ENCODE results near the gene NDUFS5. TPM values are rescaled to one million over a fixed set of nuclear protein-coding genes. Genes with fewer than 3 reads are reported as not detected.
"Not testable (repeated sequence)": the region's sequence is repeated elsewhere in the genome, so short reads cannot be mapped to it uniquely, and the experiment has no call there.

NDUFS5 gene
- total and polyA plus RNA-seq, 10 of the 15 experiments (the other 5 are each of a cell fraction or from before 2014, with no cell fraction given) = 240 to 1,578 (median 831) TPM

DNA sequence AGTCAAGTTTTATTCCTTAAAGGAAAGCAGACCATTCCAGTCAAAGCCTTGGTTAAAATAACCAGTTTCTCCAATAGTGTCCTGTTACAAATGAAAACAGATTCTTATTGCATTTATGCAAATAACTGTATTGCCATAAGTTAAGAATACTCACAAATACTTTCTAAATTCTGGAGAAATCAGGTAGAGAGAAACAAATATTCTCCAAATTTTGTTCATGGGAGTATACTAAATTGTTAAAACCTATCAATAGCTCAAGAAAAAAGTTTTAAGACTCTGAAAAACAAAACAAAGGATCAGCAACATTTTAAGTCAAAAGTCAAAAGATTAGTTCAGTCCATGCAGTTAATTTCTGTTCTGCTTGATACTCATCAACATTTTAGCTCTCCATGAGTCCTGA lies 45.4 kb downstream of the NDUFS5 start:
- H3K4me1 ChIP-seq (ENCODE audit: control insufficient read depth, insufficient read depth, low read length); FAIRE-seq; H3K9ac ChIP-seq (ENCODE audit: control insufficient read depth, insufficient read depth, low read length); H3K27ac ChIP-seq (ENCODE audit: control insufficient read depth, insufficient read depth); H4K20me1 ChIP-seq (ENCODE audit: control insufficient read depth, insufficient read depth); H3K79me2 ChIP-seq (ENCODE audit: control insufficient read depth, insufficient read depth, low read length); H3K4me2 ChIP-seq (ENCODE audit: control insufficient read depth, insufficient read depth); DNase-seq (ENCODE audit: low read depth, low spot score); H3K36me3 ChIP-seq (ENCODE audit: control insufficient read depth in 2 of 2, insufficient read depth in 2 of 2, low read length in 1 of 2); CTCF ChIA-PET; intact Hi-C loops (cut with micrococcal nuclease; ENCODE audit: unreplicated experiment); BruUV-seq (replicated peaks); RAD21 ChIA-PET (ENCODE audit: unreplicated experiment); ATAC-seq; H3K4me3 ChIP-seq; H2AFZ ChIP-seq (ENCODE audit: control insufficient read depth, low read depth, low read length); H3K9me3 ChIP-seq (replicated peaks; ENCODE audit: control insufficient read depth, insufficient read depth, low read length); H3K27me3 ChIP-seq (replicated peaks in 1 of 2; ENCODE audit: control insufficient read depth in 2 of 2, insufficient read depth in 2 of 2, low read length in 1 of 2); in situ Hi-C loops (cut with MboI): not testable (repeated sequence)
- ChIA-PET POLR2A (interaction anchor here (0.6 kb wide), 1 partner anchor 191 kb away, joined by 4 read pairs; no protein-coding TSS in a partner anchor), SMC1A (ENCODE audit: uncharacterized antibody, unreplicated experiment) (interaction anchor here (0.6 kb wide), 1 partner anchor 156 kb away, joined by 3 read pairs; no protein-coding TSS in a partner anchor)

DNA sequence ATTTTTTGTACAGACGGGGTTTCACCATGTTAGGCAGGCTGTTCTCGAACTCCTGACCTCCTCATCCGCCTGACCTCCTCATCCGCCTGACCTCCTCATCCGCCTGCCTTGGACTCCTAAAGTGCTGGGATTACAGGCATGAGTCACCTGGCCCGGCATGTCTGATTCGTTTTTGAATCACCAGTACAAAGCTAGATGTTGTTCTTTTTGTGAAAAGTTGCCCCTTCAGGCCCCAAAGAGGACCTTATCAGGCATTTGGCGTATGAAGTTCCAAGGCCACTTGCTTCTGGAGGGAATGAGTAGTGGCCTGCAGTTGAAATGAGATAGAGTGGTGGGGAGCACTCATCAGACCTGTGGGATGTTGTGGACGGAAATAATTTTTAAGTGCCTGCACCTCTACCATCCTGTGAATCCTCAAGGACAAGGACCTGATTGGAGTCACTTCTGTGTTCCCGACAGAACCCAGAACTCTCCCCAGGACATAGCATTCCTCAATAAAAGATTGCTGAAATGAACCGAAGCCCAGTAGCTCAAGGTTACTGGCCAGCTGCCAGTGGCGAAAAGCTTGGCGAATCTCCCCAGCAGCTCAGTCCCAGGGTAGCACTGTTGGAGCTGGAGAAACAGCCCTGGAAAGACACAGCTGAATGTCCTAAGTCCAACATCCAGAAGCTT lies 50.1 kb downstream of the NDUFS5 start:
- ChIA-PET RAD21 (ENCODE audit: unreplicated experiment) (interaction anchor here (2.0 kb wide), 1 partner anchor 116 kb away, joined by 6 read pairs; no protein-coding TSS in a partner anchor), CTCF (interaction anchor here (1.0 to 1.1 kb wide), 2 partner anchors 10 to 16 kb away, joined by 3 read pairs; no protein-coding TSS in a partner anchor), SMC1A (ENCODE audit: uncharacterized antibody, unreplicated experiment) (interaction anchor here (0.7 kb wide), 1 partner anchor 373 kb away, joined by 3 read pairs; no protein-coding TSS in a partner anchor), POLR2A (no interaction called here)
- FAIRE-seq = no peak
- Histone ChIP-seq H2AFZ (ENCODE audit: control insufficient read depth, low read depth, low read length) (no peak overlapping the region), H3K4me3 (no peak overlapping the region), H3K79me2 (ENCODE audit: control insufficient read depth, insufficient read depth, low read length) (no peaks in the 10 kb centered on the region), H3K9ac (ENCODE audit: control insufficient read depth, insufficient read depth, low read length) (no peak overlapping the region), H3K27ac (ENCODE audit: control insufficient read depth, insufficient read depth) (no peak overlapping the region), H3K9me3 (replicated peaks; ENCODE audit: control insufficient read depth, insufficient read depth, low read length) (no peaks in the 10 kb centered on the region), H3K4me2 (ENCODE audit: control insufficient read depth, insufficient read depth) (no peak overlapping the region), H3K4me1 (ENCODE audit: control insufficient read depth, insufficient read depth, low read length) (no peaks in the 10 kb centered on the region), H3K27me3 (replicated peaks in 1 of 2; ENCODE audit: control insufficient read depth in 2 of 2, insufficient read depth in 2 of 2, low read length in 1 of 2) (peaks cover 2 to 5% of the 10 kb centered on the region in 2 experiments; a peak in 2 of 4 replicates), H4K20me1 (ENCODE audit: control insufficient read depth, insufficient read depth) (no peaks in the 10 kb centered on the region), H3K36me3 (ENCODE audit: control insufficient read depth in 2 of 2, insufficient read depth in 2 of 2, low read length in 1 of 2) (no peaks in the 10 kb centered on the region)
- 55% methylated on average over 13 of the region's 13 CpGs for WGBS (ENCODE audit: insufficient coverage, insufficient replicate concordance, low lambda C conversion rate, missing lambda C conversion rate)
- no peak for TF ChIP-seq ATF7 (IDR thresholded peaks at IDR 0.05; ENCODE audit: low read depth)
- in situ Hi-C loops (cut with MboI) (no loop called here), intact Hi-C loops (cut with micrococcal nuclease; ENCODE audit: unreplicated experiment) (no loop called here)
- no TSS peak for BruUV-seq (replicated peaks)
- DNase-seq (ENCODE audit: low read depth, low spot score) = no peak
- ATAC-seq = no peak
